Measurements from ENCODE around the gene CPSF3.

Gene CPSF3

GRCh38 chr2:9441556-9441955, 18.1 kb downstream of the CPSF3 start:
- peak; percentile 34 for DNase-seq
- 97% methylated on average over 1 of the region's 3 CpGs for WGBS
- Histone ChIP-seq H3K4ac (ENCODE audit: low read depth in 1 of 2, low read length in 2 of 2) (no peak overlapping the region), H2AK5ac (ENCODE audit: low read length, severe bottlenecking) (no peak overlapping the region), H4K8ac (ENCODE audit: low read length) (no peak overlapping the region), H3K36me3 (ENCODE audit: control insufficient read depth in 1 of 2, insufficient read depth in 2 of 2, low read depth in 1 of 2, low read length in 2 of 2) (peaks cover 27 to 76% of the 10 kb centered on the region in 2 experiments), H2BK12ac (ENCODE audit: low read length in 2 of 2) (no peak overlapping the region), H3K23ac (ENCODE audit: low read length in 2 of 2) (no peak overlapping the region), H4K91ac (ENCODE audit: low read length) (no peak overlapping the region), H3K9ac (ENCODE audit: low read length) (no peak overlapping the region), H2AFZ (ENCODE audit: low read depth, low read length) (no peak overlapping the region), H2BK15ac (ENCODE audit: low read depth, poor library complexity, severe bottlenecking) (no peak overlapping the region), H3K14ac (ENCODE audit: low read length in 2 of 2) (no peak overlapping the region), H3K27ac (ENCODE audit: low read length, poor library complexity, severe bottlenecking) (no peak overlapping the region), H3K4me1 (ENCODE audit: control insufficient read depth, insufficient read depth, low read depth, low read length) (no peaks in the 10 kb centered on the region), H2BK5ac (ENCODE audit: low read depth, low read length, poor library complexity, severe bottlenecking) (no peak overlapping the region), H2BK120ac (ENCODE audit: low read depth, low read length) (no peak overlapping the region), H3K18ac (ENCODE audit: low read depth in 1 of 2, low read length in 2 of 2) (no peak overlapping the region), H3K4me3 (ENCODE audit: insufficient read depth in 1 of 2, low read depth in 1 of 2, low read length in 2 of 2) (no peak overlapping the region), H3K27me3 (ENCODE audit: control insufficient read depth in 1 of 2, insufficient read depth in 1 of 2, low read length in 2 of 2) (no peaks in the 10 kb centered on the region), H3K9me3 (ENCODE audit: control insufficient read depth, low read length) (no peaks in the 10 kb centered on the region), H3K79me1 (replicated peaks; ENCODE audit: low read length, poor library complexity, severe bottlenecking) (no peaks in the 10 kb centered on the region), H3K4me2 (ENCODE audit: low read length, poor library complexity, severe bottlenecking) (no peak overlapping the region)

DNA sequence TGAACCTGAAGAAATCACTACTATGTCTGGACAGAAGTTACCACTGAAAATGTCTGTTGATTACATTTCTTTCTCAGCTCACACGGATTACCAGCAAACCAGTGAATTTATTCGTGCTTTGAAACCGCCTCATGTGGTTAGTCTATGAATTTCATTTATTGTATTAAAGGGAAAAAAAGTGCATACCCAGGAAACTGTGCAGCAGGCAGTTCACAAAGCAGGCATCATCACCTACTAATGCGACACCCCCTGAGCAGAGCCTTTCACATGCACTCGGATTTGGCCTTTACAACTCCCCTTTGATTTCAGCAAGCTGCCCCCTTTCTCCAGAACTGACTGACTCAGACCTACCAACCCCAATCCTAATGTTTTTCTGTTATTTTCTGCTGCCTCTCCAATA, 20.1 kb downstream of the CPSF3 start:
- Histone ChIP-seq H4K8ac (ENCODE audit: low read length) (no peak overlapping the region), H3K14ac (ENCODE audit: low read length in 2 of 2) (no peak overlapping the region)
- WGBS, result 95% methylated on average over 4 of the region's 5 CpGs

GRCh38 chr2:9445089-9445488, 21.6 kb downstream of the CPSF3 start:
- Histone ChIP-seq H2AK5ac (ENCODE audit: low read length, severe bottlenecking) (no peak overlapping the region), H3K4ac (ENCODE audit: low read depth in 1 of 2, low read length in 2 of 2) (no peak overlapping the region), H3K9me3 (ENCODE audit: control insufficient read depth, low read length) (no peaks in the 10 kb centered on the region), H3K4me3 (ENCODE audit: insufficient read depth in 1 of 2, low read depth in 1 of 2, low read length in 2 of 2) (no peak overlapping the region), H2BK120ac (ENCODE audit: low read depth, low read length) (no peak overlapping the region), H4K91ac (ENCODE audit: low read length) (no peak overlapping the region), H4K8ac (ENCODE audit: low read length) (no peak overlapping the region), H3K14ac (ENCODE audit: low read length in 2 of 2) (no peak overlapping the region), H3K9ac (ENCODE audit: low read length) (no peak overlapping the region), H2AFZ (ENCODE audit: low read depth, low read length) (no peak overlapping the region), H2BK5ac (ENCODE audit: low read depth, low read length, poor library complexity, severe bottlenecking) (no peak overlapping the region), H3K4me1 (ENCODE audit: control insufficient read depth, insufficient read depth, low read depth, low read length) (no peaks in the 10 kb centered on the region), H3K27me3 (ENCODE audit: control insufficient read depth in 1 of 2, insufficient read depth in 1 of 2, low read length in 2 of 2) (no peaks in the 10 kb centered on the region), H2BK12ac (ENCODE audit: low read length in 2 of 2) (no peak overlapping the region), H3K27ac (ENCODE audit: low read length, poor library complexity, severe bottlenecking) (no peak overlapping the region), H3K23ac (ENCODE audit: low read length in 2 of 2) (no peak overlapping the region), H3K79me1 (replicated peaks; ENCODE audit: low read length, poor library complexity, severe bottlenecking) (no peaks in the 10 kb centered on the region), H3K4me2 (ENCODE audit: low read length, poor library complexity, severe bottlenecking) (no peak overlapping the region), H3K36me3 (ENCODE audit: control insufficient read depth in 1 of 2, insufficient read depth in 2 of 2, low read depth in 1 of 2, low read length in 2 of 2) (peaks cover 34 to 75% of the 10 kb centered on the region in 2 experiments), H2BK15ac (ENCODE audit: low read depth, poor library complexity, severe bottlenecking) (no peak overlapping the region), H3K18ac (ENCODE audit: low read depth in 1 of 2, low read length in 2 of 2) (no peak overlapping the region)
- over 99% methylated on average over 5 of the region's 7 CpGs for WGBS
- no peak for DNase-seq

More for the DNA sequence above, 20.1 kb downstream of the CPSF3 start:
- Histone ChIP-seq H3K9me3 (ENCODE audit: control insufficient read depth, low read length) (no peaks in the 10 kb centered on the region), H2BK5ac (ENCODE audit: low read depth, low read length, poor library complexity, severe bottlenecking) (no peak overlapping the region), H3K4me1 (ENCODE audit: control insufficient read depth, insufficient read depth, low read depth, low read length) (no peaks in the 10 kb centered on the region), H2BK120ac (ENCODE audit: low read depth, low read length) (no peak overlapping the region), H2AFZ (ENCODE audit: low read depth, low read length) (no peak overlapping the region), H3K4me3 (ENCODE audit: insufficient read depth in 1 of 2, low read depth in 1 of 2, low read length in 2 of 2) (no peak overlapping the region), H3K9ac (ENCODE audit: low read length) (no peak overlapping the region), H3K27me3 (ENCODE audit: control insufficient read depth in 1 of 2, insufficient read depth in 1 of 2, low read length in 2 of 2) (no peaks in the 10 kb centered on the region), H3K4me2 (ENCODE audit: low read length, poor library complexity, severe bottlenecking) (no peak overlapping the region), H3K18ac (ENCODE audit: low read depth in 1 of 2, low read length in 2 of 2) (no peak overlapping the region), H3K4ac (ENCODE audit: low read depth in 1 of 2, low read length in 2 of 2) (no peak overlapping the region), H3K79me1 (replicated peaks; ENCODE audit: low read length, poor library complexity, severe bottlenecking) (no peaks in the 10 kb centered on the region), H2BK12ac (ENCODE audit: low read length in 2 of 2) (no peak overlapping the region), H4K91ac (ENCODE audit: low read length) (no peak overlapping the region), H3K36me3 (ENCODE audit: control insufficient read depth in 1 of 2, insufficient read depth in 2 of 2, low read depth in 1 of 2, low read length in 2 of 2) (peaks cover 26 to 68% of the 10 kb centered on the region in 2 experiments), H2AK5ac (ENCODE audit: low read length, severe bottlenecking) (no peak overlapping the region), H3K23ac (ENCODE audit: low read length in 2 of 2) (no peak overlapping the region), H3K27ac (ENCODE audit: low read length, poor library complexity, severe bottlenecking) (no peak overlapping the region), H2BK15ac (ENCODE audit: low read depth, poor library complexity, severe bottlenecking) (no peak overlapping the region)
- DNase-seq, result no peak

- no peak overlapping the region for H2BK15ac ChIP-seq (ENCODE audit: low read depth, poor library complexity, severe bottlenecking)
- no peak overlapping the region for H3K9ac ChIP-seq (ENCODE audit: low read length)
- no peak overlapping the region for H3K4ac ChIP-seq (ENCODE audit: low read depth in 1 of 2, low read length in 2 of 2)
- no peak overlapping the region for H2AK5ac ChIP-seq (ENCODE audit: low read length, severe bottlenecking)
- no peak overlapping the region for H2BK5ac ChIP-seq (ENCODE audit: low read depth, low read length, poor library complexity, severe bottlenecking)
- no peak overlapping the region for H3K14ac ChIP-seq (ENCODE audit: low read length in 2 of 2)
- no peaks in the 10 kb centered on the region for H3K79me1 ChIP-seq (replicated peaks; ENCODE audit: low read length, poor library complexity, severe bottlenecking)
- H3K23ac ChIP-seq (ENCODE audit: low read length in 2 of 2), result no peak overlapping the region
- no peak overlapping the region for H3K4me2 ChIP-seq (ENCODE audit: low read length, poor library complexity, severe bottlenecking)
- WGBS, result 100% methylated on average over 1 of the region's 1 CpG
- no peak overlapping the region for H4K8ac ChIP-seq (ENCODE audit: low read length)
- no peaks in the 10 kb centered on the region for H3K27me3 ChIP-seq (ENCODE audit: control insufficient read depth in 1 of 2, insufficient read depth in 1 of 2, low read length in 2 of 2)
- H3K36me3 ChIP-seq (ENCODE audit: control insufficient read depth in 1 of 2, insufficient read depth in 2 of 2, low read depth in 1 of 2, low read length in 2 of 2), result peaks cover 36 to 71% of the 10 kb centered on the region in 2 experiments
- H3K4me1 ChIP-seq (ENCODE audit: control insufficient read depth, insufficient read depth, low read depth, low read length), result no peaks in the 10 kb centered on the region
- DNase-seq, result no peak
- no peak overlapping the region for H3K27ac ChIP-seq (ENCODE audit: low read length, poor library complexity, severe bottlenecking)
- H2BK12ac ChIP-seq (ENCODE audit: low read length in 2 of 2), result no peak overlapping the region
- no peak overlapping the region for H2BK120ac ChIP-seq (ENCODE audit: low read depth, low read length)
- no peaks in the 10 kb centered on the region for H3K9me3 ChIP-seq (ENCODE audit: control insufficient read depth, low read length)
- H2AFZ ChIP-seq (ENCODE audit: low read depth, low read length), result no peak overlapping the region
- no peak overlapping the region for H4K91ac ChIP-seq (ENCODE audit: low read length)
- H3K4me3 ChIP-seq (ENCODE audit: insufficient read depth in 1 of 2, low read depth in 1 of 2, low read length in 2 of 2), result no peak overlapping the region
- no peak overlapping the region for H3K18ac ChIP-seq (ENCODE audit: low read depth in 1 of 2, low read length in 2 of 2)
These were observed 27.8 kb downstream of the CPSF3 start for GRCh38 chr2:9451231-9451630.

Data from mesenchymal stem cell (in vitro differentiated cells and primary cell).